NCI-H2081 treated with DMSO at 0.1 percent for 48 hours (cell line): Measurements from ENCODE around the gene HNRNPAB.
"Not testable (repeated sequence)": the region's sequence is repeated elsewhere in the genome, so short reads cannot be mapped to it uniquely, and the experiment has no call there.

Experiments used
- DNase-seq: peaks from one replicate; lab custom pipeline; 2025; lab: John Stamatoyannopoulos, UW

The HNRNPAB gene

DNA sequence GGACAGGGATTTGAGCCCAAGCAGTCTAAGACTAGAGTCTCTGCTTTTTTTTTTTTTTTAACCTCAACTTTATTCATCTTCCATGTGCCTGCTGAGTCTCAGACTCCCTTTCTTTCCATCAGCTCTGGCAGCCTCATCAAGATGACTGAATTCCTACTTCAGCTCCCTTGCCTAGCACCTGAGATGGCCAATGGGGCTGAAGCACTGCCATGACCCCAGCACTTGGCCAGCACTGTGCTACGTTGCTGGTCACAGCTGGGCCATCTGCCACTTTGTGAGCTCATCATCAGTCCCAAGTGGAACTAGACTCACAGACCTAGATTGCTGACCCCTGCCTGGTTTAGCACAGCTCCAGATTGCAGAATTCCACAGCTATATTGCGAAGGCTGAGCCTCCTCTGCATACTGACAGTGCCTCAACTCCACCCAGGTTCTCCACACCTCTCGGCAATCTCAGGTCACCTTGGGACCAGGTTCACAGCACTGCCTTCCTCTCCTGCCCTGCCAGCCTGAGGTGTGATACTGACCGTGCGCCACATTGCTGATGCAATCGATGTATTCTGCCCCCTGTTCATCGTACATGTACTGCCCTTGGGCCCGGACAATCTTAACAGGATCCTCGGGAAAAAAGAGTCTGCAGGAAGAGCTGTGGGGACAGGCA, 26.7 kb downstream of the HNRNPAB start:
- no peak for DNase-seq

DNA sequence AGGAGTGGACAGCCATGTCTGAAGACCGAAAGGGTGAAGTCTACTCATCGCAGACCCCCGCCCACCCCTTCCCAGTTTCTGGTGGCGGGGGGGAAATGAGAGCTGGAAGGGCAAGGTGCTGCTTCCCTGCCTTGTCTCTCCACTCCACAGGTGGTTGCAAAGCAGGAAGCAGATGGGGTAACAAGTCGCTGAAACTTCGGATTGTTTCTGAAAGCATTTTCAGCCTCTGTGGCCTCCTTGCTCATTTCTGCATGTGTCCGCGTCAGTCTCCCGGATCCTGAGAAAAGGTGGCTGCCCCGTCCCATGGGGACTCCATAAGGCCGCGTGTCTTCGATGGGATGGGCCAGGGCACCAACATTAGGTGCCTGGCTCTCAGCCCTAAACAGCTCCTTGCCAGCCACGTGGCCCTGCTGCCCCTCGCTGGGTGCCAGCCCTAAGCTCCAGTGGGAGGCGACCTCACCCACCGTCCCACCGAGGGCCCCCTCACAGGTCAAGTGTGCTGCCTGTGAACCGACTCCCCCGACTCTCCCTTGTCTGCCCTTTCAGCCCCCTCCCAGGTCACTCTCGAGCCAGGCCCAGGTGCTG, 27.3 kb downstream of the HNRNPAB start:
- no peak for DNase-seq

DNA sequence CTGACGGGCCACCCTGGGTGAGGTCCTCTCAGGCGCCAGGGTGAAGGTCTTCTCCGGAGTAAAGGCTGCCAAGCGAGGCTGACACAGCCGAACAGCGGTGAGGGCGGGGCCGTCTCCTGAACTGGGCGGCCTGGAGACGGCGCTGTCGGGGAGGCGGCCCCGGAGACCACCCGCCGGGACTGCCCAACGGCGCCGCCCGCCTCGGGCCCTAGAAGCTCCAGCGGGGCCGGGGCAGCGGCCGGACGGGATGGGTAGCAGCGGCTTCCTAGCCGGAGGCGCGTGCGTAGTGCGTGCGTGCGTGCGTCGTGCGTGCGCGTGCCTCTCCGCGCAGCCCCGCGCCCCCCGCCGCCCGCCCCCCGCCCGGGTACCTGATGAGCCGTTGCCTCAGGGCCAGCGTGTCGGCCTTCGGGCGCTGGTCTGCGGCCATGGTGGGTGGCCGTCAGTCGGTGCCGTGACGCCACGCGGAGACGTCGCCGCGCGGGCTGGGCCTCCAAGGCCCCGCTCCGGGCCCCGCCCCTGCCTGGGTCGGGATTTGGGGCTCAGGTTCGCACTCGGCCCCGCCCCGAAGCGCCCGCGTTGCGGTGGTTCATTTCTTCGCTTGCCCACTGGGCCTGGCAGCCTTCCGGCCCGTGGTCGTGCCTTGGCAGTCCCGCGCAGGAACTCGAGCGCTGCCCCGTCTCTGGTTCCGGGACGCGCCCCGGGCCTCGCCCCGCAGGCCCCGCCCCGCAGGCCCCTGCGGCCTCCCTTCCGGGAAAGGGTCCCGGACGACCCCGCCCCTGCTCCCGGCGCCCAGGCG, 28.0 kb downstream of the HNRNPAB start, which contains the start of gene PHYKPL:
PHYKPL (minus strand) TSS at position 679 of the 796 bp plus-strand sequence; CDS start at position 427, 252 bp downstream.
- DNase-seq: no peak

DNA sequence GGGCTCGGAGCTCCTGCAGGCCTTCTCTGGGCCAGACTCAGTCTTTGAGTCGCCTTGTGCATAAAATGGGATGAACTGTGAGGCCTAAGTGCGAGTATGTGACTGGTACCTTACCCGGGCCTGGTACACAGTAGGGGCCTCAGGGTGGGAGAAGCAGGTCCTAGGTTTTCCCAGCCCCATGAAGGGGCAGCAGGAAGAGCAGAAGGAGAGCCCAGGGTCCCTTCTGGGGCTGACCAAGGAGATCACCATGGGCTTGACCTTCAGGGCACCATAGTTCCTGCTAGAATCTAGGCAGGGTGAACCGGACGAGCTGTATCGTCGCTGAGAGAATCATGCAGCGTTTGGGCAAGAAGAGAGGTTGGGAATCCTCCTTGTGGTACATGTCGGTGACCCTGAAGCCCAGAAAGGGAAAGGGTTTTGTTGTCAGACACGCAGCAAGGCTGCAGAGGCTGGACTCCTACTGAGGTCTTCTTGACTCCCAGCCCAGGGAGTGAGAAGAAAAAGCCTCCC, 28.6 kb downstream of the HNRNPAB start:
- no peak for DNase-seq

DNA sequence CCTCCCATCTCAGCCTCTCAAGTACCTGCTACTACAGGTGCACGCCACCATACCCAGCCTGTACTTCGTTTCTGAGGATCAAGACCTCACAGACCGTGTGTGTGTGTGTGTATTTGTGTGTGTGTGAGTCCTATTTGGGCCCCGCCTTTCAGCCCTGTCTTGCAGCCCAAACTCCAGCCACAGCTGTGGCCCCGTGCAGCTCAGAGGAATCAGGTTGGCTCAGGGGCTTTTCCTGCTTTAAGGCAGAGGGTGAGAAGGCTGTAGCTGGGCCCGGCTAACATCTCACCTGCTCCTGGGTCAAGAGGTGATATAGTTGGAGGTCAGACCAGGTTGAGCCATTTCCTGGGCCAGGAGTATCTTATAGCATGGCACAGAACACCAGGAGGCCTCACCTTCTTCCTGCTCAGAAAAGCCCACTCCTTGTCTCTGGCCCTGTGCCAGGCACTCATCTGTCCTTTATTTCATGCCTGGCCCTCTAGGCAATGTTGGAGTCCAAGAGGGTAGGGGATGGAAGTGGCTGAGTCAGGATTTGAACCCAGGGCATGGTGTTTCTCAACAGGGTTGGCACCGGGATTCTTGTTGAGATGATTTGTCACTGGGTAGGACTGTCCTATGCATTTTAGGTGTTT, 29.9 kb downstream of the HNRNPAB start:
- no peak for DNase-seq

GRCh38 chr5:178234750-178235587, 30.6 kb downstream of the HNRNPAB start:
- DNase-seq: no peak

DNA sequence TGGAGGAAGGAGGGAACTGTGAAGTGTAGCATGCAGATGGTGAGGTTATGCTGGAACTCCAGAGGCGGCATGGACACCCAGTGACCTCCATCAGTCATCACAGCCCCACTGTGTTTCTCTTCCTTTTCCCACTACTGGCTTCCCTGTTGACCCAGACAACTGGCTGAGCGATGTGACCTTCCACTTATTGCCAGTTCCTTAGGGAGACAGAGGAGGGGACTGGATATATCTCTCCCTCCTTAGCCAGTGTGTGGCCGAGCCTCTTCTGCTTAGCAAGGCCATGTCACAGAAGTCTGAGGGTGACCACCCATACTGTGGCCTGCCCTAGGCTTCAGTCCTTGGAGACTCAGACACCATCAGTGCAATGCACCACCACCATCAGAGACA, 31.2 kb downstream of the HNRNPAB start:
- no peak for DNase-seq

- no peak for DNase-seq
Observed at GRCh38 chr5:178236126-178236525, 31.8 kb downstream of the HNRNPAB start.

- DNase-seq: no peak
Observed at GRCh38 chr5:178236679-178237078, 32.3 kb downstream of the HNRNPAB start.

GRCh38 chr5:178237431-178238312, 33.3 kb downstream of the HNRNPAB start:
- DNase-seq: no peak

GRCh38 chr5:178238313-178238635, 33.9 kb downstream of the HNRNPAB start:
- no peak for DNase-seq

- DNase-seq: no peak
Observed at GRCh38 chr5:178238711-178239592, 34.6 kb downstream of the HNRNPAB start.

DNA sequence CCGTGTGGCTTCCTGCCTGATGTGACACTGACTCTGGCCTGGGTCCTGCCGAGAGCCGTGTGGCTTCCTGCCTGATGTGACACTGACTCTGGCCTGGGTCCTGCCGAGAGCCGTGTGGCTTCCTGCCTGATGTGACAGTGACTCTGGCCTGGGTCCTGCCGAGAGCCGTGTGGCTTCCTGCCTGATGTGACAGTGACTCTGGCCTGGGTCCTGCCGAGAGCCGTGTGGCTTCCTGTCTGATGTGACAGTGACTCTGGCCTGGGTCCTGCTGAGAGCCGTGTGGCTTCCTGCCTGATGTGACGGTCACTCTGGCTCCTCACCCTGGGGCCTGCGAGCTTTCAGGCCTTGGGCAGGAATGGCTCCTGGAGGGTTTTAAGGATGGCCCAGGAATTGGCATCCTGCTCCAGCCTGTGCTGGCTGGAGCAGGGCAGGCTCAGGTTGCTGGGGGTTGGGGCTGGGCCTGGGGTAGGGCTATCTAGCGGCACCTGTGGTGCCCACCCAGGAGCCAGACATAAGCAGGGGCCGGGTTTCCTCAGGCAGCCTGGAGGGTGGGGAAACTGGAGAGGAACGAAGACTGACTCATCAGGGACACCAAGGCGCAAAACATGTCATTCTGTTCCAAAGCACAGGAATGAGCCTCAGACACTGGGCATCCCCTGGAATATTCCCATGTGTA, 35.4 kb downstream of the HNRNPAB start:
- not testable (repeated sequence) for DNase-seq

DNA sequence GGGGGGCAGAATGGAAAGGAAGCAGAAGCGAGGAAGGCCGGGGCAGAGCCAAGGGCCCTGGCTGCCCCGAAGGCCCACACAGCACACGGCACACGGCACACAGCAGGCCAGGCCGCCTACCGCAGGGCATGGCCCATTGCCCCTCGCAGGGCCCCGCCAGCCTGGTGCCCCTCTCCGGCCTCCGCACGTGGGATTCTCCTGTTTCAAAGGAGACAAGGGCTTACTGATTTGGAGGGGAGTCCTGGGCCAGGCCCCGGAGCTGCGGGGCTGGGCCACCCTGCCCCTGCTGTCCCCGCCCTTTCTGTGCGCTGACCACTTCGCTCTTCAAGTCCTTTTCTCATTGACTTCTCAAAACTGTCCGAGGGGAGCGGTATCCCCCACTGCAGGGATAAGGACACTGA, 36.0 kb downstream of the HNRNPAB start:
- no peak for DNase-seq

- DNase-seq: no peak
Observed at GRCh38 chr5:178240766-178241165, 36.4 kb downstream of the HNRNPAB start.

GRCh38 chr5:178241231-178241663, 36.9 kb downstream of the HNRNPAB start:
- DNase-seq: no peak

DNA sequence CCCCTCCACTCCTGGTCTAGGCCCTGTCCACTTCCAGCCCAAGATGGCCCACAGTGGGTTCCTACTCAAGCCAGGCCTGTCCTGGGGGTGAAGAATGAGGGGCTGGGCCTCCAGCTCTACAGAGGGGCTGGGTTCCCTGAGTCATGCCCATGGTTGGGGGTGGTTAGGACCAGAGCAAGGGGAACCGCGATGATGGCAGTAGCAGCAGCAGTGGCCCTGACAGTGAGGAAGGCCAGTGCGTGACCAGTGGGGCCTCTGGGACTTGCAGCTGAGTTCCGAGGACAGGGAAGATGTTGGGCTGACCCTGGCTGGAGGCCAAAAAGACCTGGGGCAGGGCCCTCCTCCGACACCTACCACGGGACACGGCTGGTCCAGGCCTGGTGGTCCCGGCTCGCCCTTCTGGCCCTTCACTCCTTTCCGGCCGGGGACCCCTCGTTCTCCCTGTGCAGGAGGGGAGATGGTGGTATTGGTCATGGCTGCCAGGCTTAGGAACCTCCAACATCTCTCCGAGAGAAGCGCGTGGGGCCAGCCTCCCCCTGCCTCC, 37.4 kb downstream of the HNRNPAB start:
- DNase-seq: no peak

DNA sequence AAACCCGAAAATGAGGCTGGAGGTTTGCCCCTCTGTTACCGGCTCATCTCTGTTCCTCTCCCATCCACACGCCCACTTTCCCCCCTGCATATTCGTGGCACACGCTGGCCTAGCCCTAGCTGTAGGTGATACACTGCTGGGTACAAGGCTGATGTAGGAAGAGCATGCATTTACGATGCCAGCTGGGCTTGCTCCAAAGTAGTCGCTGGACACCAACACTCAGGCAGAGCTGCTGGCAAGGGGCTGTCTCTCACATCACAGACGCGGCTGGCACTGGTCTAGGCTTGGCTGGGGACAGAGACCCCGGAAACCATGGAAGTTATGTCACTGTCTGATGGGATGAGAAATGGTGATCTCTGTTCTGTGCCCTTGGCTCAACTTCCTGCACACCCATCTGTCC, 38.1 kb downstream of the HNRNPAB start:
- DNase-seq: no peak

DNA sequence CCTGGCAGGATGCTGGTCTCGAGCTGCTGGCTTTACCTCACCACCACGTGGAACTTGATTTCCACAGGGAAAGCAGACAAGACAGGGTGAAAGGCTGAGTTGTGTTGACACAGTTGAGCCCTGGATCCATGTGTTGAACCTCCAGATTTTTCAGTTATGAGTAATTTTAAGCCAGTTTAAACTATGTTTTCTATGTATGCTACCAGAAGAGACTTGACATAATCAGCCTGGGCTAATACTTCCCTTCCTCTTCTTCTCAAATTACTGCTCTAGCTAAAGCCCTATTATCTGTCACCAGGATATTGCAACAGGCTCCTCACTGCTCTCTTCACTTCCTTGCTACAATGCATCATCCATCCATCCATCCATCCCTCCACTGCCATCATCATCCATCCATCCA, 40.2 kb downstream of the HNRNPAB start:
- DNase-seq: no peak
